Esophagus muscularis mucosa (tissue), 4 donors: ENCODE data around the gene VPS39. TPM values are rescaled to one million over a fixed set of nuclear protein-coding genes. Genes with fewer than 3 reads are reported as not detected.

Source experiments
- DNase-seq: peaks from one replicate; pipeline ENCODE4 v3.0.0-alpha.2; 2017; ENCODE audit errors: extremely low spot score
- H3K27ac ChIP-seq, 4 donors: fragments of 200-600 bp; sonication (generic); replicated peaks in 1 of 4; 1 replicate in 3 of 4; 2 replicates in 1 of 4; pipeline ENCODE4 v1.5.1; 2016 to 2019; ENCODE audit warnings: mild to moderate bottlenecking in 1 of 4
- H3K27me3 ChIP-seq, 4 donors: fragments of 200-600 bp; sonication (generic); one replicate each; pipeline versions ENCODE4 v1.5.1 to v1.6.0; 2016 to 2019
- H3K36me3 ChIP-seq, 4 donors: fragments of 200-600 bp; sonication (generic); one replicate each; pipeline ENCODE4 v1.5.1; 2016 to 2019
- H3K4me1 ChIP-seq, 4 donors: fragments of 200-600 bp; sonication (generic); one replicate each; pipeline ENCODE4 v1.5.1; 2016 to 2019
- H3K4me3 ChIP-seq, 4 donors: fragments of 200-600 bp; sonication (generic); 1 replicate in 2 of 4; 2 replicates in 2 of 4; pipeline ENCODE4 v1.5.1; 2016 to 2019; ENCODE audit warnings: mild to moderate bottlenecking in 4 of 4, moderate library complexity in 1 of 4
- H3K9me3 ChIP-seq, 4 donors: fragments of 200-600 bp; sonication (generic); 1 replicate in 3 of 4; 2 replicates in 1 of 4; pipeline ENCODE4 v1.5.1; 2016 to 2019
- EP300 ChIP-seq: sonication (generic); formaldehyde crosslinking; IDR thresholded peaks from one replicate; pipeline ENCODE4 v1.6.1; 2017; ENCODE audit warnings: antibody characterized with exemption
- POLR2A ChIP-seq: fragments of 450-650 bp; IDR thresholded peaks from one replicate; pipeline ENCODE4 v1.6.1; 2017; ENCODE audit warnings: antibody characterized with exemption, moderate library complexity, mild to moderate bottlenecking, low read depth
- POLR2AphosphoS5 ChIP-seq, 2 donors: sonication (generic); formaldehyde crosslinking; IDR thresholded peaks; one replicate each; pipeline ENCODE4 v1.6.1; 2017; ENCODE audit warnings: antibody characterized with exemption in 2 of 2
- WGBS: methylation state at CpG from one replicate; pipeline ENCODE4 v1.1.5; 2018; 5-methylcytosine and 5-hydroxymethylcytosine counted together
- intact Hi-C: fragments of 100-400 bp; cut with DNase I; formaldehyde crosslinking; loops from one replicate; pipeline ENCODE4 v1.15.1; 2023
- total RNA-seq, 4 donors: library from RNA; depleted of rRNA; stranded (reverse); fragments of >200 nt; gene quantifications; one replicate each; pipeline versions ENCODE4 v1.1.0 to v1.2.1, GENCODE V29; 2016
- TF ChIP-seq, protein P1 (sequence below), 3 experiments: fragments of 200-600 bp in 2 of 3; fragments of 450-650 bp in 1 of 3; sonication (generic) in 2 of 3; IDR thresholded peaks; one replicate each; pipeline ENCODE4 v1.5.1; 2017 to 2019; ENCODE audit warnings: antibody characterized with exemption in 3 of 3, mild to moderate bottlenecking in 2 of 3, moderate library complexity in 1 of 3

The VPS39 gene, protein sequence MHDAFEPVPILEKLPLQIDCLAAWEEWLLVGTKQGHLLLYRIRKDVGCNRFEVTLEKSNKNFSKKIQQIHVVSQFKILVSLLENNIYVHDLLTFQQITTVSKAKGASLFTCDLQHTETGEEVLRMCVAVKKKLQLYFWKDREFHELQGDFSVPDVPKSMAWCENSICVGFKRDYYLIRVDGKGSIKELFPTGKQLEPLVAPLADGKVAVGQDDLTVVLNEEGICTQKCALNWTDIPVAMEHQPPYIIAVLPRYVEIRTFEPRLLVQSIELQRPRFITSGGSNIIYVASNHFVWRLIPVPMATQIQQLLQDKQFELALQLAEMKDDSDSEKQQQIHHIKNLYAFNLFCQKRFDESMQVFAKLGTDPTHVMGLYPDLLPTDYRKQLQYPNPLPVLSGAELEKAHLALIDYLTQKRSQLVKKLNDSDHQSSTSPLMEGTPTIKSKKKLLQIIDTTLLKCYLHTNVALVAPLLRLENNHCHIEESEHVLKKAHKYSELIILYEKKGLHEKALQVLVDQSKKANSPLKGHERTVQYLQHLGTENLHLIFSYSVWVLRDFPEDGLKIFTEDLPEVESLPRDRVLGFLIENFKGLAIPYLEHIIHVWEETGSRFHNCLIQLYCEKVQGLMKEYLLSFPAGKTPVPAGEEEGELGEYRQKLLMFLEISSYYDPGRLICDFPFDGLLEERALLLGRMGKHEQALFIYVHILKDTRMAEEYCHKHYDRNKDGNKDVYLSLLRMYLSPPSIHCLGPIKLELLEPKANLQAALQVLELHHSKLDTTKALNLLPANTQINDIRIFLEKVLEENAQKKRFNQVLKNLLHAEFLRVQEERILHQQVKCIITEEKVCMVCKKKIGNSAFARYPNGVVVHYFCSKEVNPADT
- 10 to 100 TPM; 50.8 to 83.5 (median 56.2) TPM for total RNA-seq

DNA sequence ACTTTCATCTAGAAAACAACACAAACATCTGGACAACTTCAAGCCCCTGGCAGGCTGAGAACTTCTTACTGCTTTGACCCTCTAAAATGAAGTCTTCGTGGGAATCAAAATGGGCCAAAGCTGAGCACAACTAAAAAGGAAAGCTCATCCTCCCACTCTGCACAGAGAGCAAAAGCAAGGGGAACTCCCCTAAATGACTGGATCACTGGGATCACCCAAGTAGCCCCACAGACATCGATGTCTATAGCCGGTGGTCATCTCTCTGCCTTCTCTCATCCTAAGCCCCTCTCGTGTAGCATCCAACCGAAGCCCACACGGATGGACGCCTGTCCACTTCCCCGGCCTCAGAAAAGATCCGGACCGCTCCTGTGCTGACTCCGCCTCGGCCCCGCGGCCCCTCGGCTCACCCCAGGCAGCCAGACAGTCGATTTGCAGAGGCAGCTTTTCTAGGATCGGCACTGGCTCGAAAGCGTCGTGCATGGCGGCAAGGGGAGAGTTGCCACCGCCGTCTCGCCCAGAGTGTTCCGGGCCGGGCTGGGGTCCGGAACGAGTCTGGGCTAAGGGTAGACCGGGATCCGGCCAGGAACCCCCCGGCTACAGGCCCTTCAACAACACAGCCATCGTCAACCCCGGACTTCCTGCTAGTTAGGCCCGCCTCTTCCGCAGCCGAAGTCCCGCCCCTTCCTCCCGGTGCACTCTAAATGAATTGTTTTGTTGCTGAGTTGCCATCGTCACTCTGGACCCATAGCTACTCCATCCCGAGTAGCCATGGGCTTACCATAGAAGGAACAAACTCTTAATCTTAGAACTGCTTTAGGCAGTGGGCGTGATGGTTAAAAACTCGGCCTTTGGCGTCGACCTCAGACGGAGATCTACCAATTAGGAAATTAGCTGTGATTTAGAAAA is at the start of gene VPS39:
VPS39 (minus strand) TSS at position 631 of the 906 bp plus-strand sequence; CDS start at position 480, 151 bp downstream.
- peak; percentile 95 for DNase-seq
- intact Hi-C loops, result no loop called here
- Histone ChIP-seq H3K36me3 (peaks cover 14 to 32% (median 29%) of the 10 kb centered on the region in 4 donors), H3K27me3 (no peaks in the 10 kb centered on the region), H3K4me1 (peaks cover 15 to 40% (median 24%) of the 10 kb centered on the region in 4 donors), H3K4me3 (peak within 1 kb of the TSS; percentile 72 to 97 (median 86)), H3K9me3 (no peaks in the 10 kb centered on the region), H3K27ac (peak within 1 kb of the TSS; percentile 78 to 87 (median 81))
- whole genome bisulfite sequencing, result 2% methylated on average over 16 of the region's 45 CpGs
- TF ChIP-seq, protein P1, sequence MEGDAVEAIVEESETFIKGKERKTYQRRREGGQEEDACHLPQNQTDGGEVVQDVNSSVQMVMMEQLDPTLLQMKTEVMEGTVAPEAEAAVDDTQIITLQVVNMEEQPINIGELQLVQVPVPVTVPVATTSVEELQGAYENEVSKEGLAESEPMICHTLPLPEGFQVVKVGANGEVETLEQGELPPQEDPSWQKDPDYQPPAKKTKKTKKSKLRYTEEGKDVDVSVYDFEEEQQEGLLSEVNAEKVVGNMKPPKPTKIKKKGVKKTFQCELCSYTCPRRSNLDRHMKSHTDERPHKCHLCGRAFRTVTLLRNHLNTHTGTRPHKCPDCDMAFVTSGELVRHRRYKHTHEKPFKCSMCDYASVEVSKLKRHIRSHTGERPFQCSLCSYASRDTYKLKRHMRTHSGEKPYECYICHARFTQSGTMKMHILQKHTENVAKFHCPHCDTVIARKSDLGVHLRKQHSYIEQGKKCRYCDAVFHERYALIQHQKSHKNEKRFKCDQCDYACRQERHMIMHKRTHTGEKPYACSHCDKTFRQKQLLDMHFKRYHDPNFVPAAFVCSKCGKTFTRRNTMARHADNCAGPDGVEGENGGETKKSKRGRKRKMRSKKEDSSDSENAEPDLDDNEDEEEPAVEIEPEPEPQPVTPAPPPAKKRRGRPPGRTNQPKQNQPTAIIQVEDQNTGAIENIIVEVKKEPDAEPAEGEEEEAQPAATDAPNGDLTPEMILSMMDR (IDR thresholded peaks at IDR 0.05), result no peak
- TF ChIP-seq POLR2A, result no peak
- TF ChIP-seq POLR2AphosphoS5 (IDR thresholded peaks at IDR 0.05), result peak; percentile 81 to 89
- TF ChIP-seq EP300, result no peak

DNA sequence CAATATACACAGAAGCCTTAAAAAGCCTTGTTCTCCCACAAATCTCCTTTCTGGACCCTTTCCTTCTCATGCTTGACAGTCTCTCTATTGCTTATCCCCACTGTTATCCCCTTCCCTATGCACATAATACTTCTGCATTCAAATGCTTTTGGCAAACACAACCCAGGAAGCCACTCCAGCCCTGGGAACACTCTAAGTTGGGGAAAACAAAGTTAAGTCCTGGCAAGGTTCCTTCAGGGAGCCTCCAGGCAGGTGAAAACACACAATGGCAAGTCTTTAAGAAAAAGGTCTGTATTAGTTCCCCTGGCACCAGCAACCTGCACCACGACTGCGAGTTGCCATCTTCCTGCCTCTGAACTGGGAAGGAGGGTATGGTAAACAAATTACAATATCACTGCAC is 45.2 kb upstream of the VPS39 start:
- Histone ChIP-seq H3K27me3 (no peaks in the 10 kb centered on the region), H3K4me3 (no peak overlapping the region), H3K27ac (no peak overlapping the region), H3K9me3 (no peaks in the 10 kb centered on the region), H3K36me3 (peaks cover 10 to 52% (median 35%) of the 10 kb centered on the region in 4 donors), H3K4me1 (no peaks in the 10 kb centered on the region)
- intact Hi-C loops, result no loop called here
- TF ChIP-seq POLR2AphosphoS5 (IDR thresholded peaks at IDR 0.05), result no peak
- no peak for TF ChIP-seq POLR2A
- TF ChIP-seq, protein P1 (IDR thresholded peaks at IDR 0.05), result no peak
- no peak for TF ChIP-seq EP300
- 96% methylated on average over 2 of the region's 2 CpGs for WGBS
- no peak for DNase-seq

DNA sequence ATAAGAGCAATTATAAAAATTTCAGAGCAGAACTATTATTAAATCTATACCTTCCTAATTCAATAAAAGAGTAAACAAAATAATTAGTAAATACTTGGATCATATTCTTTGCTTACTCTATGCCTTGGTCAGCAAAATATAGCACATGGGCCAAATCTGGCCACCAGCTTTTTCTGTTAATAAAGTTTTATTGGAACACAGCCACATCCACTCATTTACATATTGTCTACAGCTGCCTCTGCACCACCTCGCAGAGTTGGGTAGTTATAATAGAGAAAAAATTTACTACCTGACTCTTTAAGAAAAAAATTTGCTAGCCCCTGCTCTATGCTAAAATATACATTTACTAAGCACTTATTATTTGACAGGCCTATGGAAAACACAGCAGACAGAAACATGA is 32.7 kb upstream of the VPS39 start:
- H3K9me3 ChIP-seq, result no peaks in the 10 kb centered on the region
- TF ChIP-seq, protein P1 (IDR thresholded peaks at IDR 0.05), result no peak
- TF ChIP-seq POLR2AphosphoS5 (IDR thresholded peaks at IDR 0.05) (no peak), EP300 (no peak), POLR2A (no peak)
- intact Hi-C loops, result no loop called here
- no peaks in the 10 kb centered on the region for H3K4me1 ChIP-seq
- H3K27me3 ChIP-seq, result no peaks in the 10 kb centered on the region
- 96% methylated on average over 1 of the region's 1 CpG for WGBS
- H3K27ac ChIP-seq, result no peak overlapping the region
- no peak overlapping the region for H3K4me3 ChIP-seq
- H3K36me3 ChIP-seq, result peaks cover 19 to 67% (median 46%) of the 10 kb centered on the region in 4 donors
- no peak for DNase-seq

DNA sequence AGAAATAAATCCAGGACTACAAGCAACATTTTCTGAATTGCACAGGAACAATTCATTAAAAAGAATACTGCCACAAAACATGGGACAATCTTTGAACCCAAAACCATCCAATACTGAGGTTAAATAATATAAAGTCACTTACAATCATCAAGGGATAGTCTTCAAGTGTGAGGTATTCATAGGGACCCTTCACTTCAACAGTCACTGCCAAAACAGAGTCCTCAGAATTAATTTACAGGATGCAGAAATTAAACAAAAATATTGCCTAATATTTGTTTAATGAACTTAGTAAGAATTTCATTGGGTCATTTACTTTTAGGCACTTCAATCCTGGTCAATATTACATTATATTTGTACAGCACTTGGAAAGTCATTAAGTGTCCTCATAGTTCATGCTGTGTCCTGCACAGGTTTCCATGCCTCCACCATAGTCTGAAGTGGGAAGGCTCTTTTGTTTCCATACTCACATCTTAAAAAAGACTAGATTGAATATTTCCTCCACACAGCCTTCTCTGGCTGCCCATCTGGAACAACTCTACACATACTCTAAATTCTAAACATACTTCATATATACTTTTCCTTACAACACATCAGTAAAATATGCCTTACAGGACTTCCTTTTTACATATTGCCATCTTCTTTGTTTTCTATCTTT is 31.6 kb upstream of the VPS39 start:
- H3K4me1 ChIP-seq, result no peaks in the 10 kb centered on the region
- no peak for DNase-seq
- no peaks in the 10 kb centered on the region for H3K9me3 ChIP-seq
- no peak overlapping the region for H3K27ac ChIP-seq
- TF ChIP-seq POLR2AphosphoS5 (IDR thresholded peaks at IDR 0.05) (no peak), EP300 (no peak), POLR2A (no peak)
- TF ChIP-seq, protein P1 (IDR thresholded peaks at IDR 0.05), result no peak
- H3K27me3 ChIP-seq, result no peaks in the 10 kb centered on the region
- intact Hi-C loops, result no loop called here
- no peak overlapping the region for H3K4me3 ChIP-seq
- H3K36me3 ChIP-seq, result peaks cover 19 to 79% (median 58%) of the 10 kb centered on the region in 4 donors
